GM12878 (cell line): ENCODE data around the gene PPP2R2B. TPM values are rescaled to one million over a fixed set of nuclear protein-coding genes. Genes with fewer than 3 reads are reported as not detected.

ENCODE experiments used
- ATAC-seq: fragments of 200-7000 bp; cut with Tn5 transposase; 3 replicates; pipeline ENCODE4 v1.9.1; 2020; ENCODE audit warnings: mild to moderate bottlenecking, moderate library complexity
- BruUV-seq: library from RNA; stranded (reverse); fragments of 400-500 nt; replicated peaks from 2 replicates; lab custom pipeline; 2021; lab: Mats Ljungman, UMichigan
- CTCF ChIA-PET: fragments of 300-600 bp; sonication (Branson Sonifier 250); formaldehyde crosslinking; extraction: SDS; loops from one replicate; lab custom pipeline; 2021; ENCODE audit warnings: inconsistent platforms; lab: Yijun Ruan, JAX
- POLR2A ChIA-PET: fragments of 350-600 bp; formaldehyde crosslinking; extraction: SDS; loops from one replicate; lab custom pipeline; 2021; ENCODE audit warnings: inconsistent platforms; lab: Charles Lee
- RAD21 ChIA-PET: fragments of 300-600 bp; sonication (Branson Sonifier 250); formaldehyde crosslinking; loops from one replicate; lab custom pipeline; 2023; ENCODE audit warnings: antibody characterized with exemption; ENCODE audit not compliant: unreplicated experiment; lab: Charles Lee
- SMC1A ChIA-PET: fragments of 300-600 bp; sonication (Branson Sonifier 250); formaldehyde crosslinking; loops from one replicate; lab custom pipeline; 2023; ENCODE audit not compliant: unreplicated experiment, uncharacterized antibody; lab: Charles Lee
- DNase-seq: peaks from one replicate; pipeline ENCODE4 v3.0.0-alpha.2; 2011; ENCODE audit warnings: low read depth, low spot score
- FAIRE-seq: peaks from 3 replicates; lab custom pipeline; 2011; peaks lifted over from hg19 to GRCh38; lab: Jason Lieb, UNC
- H2AFZ ChIP-seq: 2 replicates; pipeline ENCODE4 v1.6.0; 2011; ENCODE audit warnings: low read depth, low read length, control low read depth; ENCODE audit not compliant: control insufficient read depth
- H3K27ac ChIP-seq: 2 replicates; pipeline ENCODE4 v1.5.1; 2011; ENCODE audit warnings: control low read depth; ENCODE audit not compliant: control insufficient read depth, insufficient read depth
- H3K27me3 ChIP-seq, 2 experiments: replicated peaks in 1 of 2; 2 replicates each; pipeline versions ENCODE4 v1.6.0 to v1.6.1; 2011; ENCODE audit warnings: low read length in 1 of 2; ENCODE audit not compliant: control insufficient read depth in 2 of 2, insufficient read depth in 2 of 2
- H3K36me3 ChIP-seq, 2 experiments: 2 replicates each; pipeline ENCODE4 v1.5.1; 2011; ENCODE audit warnings: low read length in 1 of 2; ENCODE audit not compliant: control insufficient read depth in 2 of 2, insufficient read depth in 2 of 2
- H3K4me1 ChIP-seq: 2 replicates; pipeline ENCODE4 v1.6.1; 2011; ENCODE audit warnings: mild to moderate bottlenecking, low read length, moderate library complexity, mixed read lengths; ENCODE audit not compliant: control insufficient read depth, insufficient read depth
- H3K4me2 ChIP-seq: 2 replicates; pipeline ENCODE4 v1.6.0; 2011; ENCODE audit warnings: control low read depth; ENCODE audit not compliant: control insufficient read depth, insufficient read depth
- H3K4me3 ChIP-seq: fragments of 200-600 bp; sonication (generic); 2 replicates; pipeline ENCODE4 v1.5.1; 2016
- H3K79me2 ChIP-seq: 2 replicates; pipeline ENCODE4 v1.6.0; 2011; ENCODE audit warnings: low read length; ENCODE audit not compliant: control insufficient read depth, insufficient read depth
- H3K9ac ChIP-seq: 2 replicates; pipeline ENCODE4 v1.8.0; 2011; ENCODE audit warnings: low read length, control low read depth, mixed read lengths; ENCODE audit not compliant: control insufficient read depth, insufficient read depth
- H3K9me3 ChIP-seq: replicated peaks from 3 replicates; pipeline ENCODE4 v1.5.1; 2011; ENCODE audit warnings: mild to moderate bottlenecking, low read length; ENCODE audit not compliant: control insufficient read depth, insufficient read depth
- H4K20me1 ChIP-seq: 2 replicates; pipeline ENCODE4 v1.6.0; 2011; ENCODE audit not compliant: control insufficient read depth, insufficient read depth
- ASH2L ChIP-seq: fragments of 300-600, 200-600 bp; sonication (generic); IDR thresholded peaks from 2 replicates; pipeline ENCODE4 v1.6.1; 2017; ENCODE audit warnings: low read depth, mild to moderate bottlenecking, borderline replicate concordance
- DPF2 ChIP-seq: fragments of 450-650 bp; IDR thresholded peaks from 2 replicates; pipeline ENCODE4 v1.6.1; 2017; ENCODE audit warnings: mild to moderate bottlenecking
- E4F1 ChIP-seq: fragments of 450-650 bp; IDR thresholded peaks from 2 replicates; pipeline ENCODE4 v1.6.1; 2018; ENCODE audit warnings: borderline replicate concordance, mild to moderate bottlenecking; ENCODE audit not compliant: partially characterized antibody
- EP300 ChIP-seq, 2 experiments: fragments of 150-350 bp in 1 of 2; IDR thresholded peaks; 2 replicates each; pipeline ENCODE4 v1.6.1; 2011 to 2012; ENCODE audit warnings: low read depth in 2 of 2, low read length in 2 of 2, borderline replicate concordance in 1 of 2, improper control_type of control experiment in 1 of 2, inconsistent platforms in 1 of 2; ENCODE audit not compliant: control insufficient read depth in 1 of 2
- GATAD2B ChIP-seq: fragments of 450-650 bp; conservative IDR thresholded peaks from 2 replicates; pipeline ENCODE4 v1.6.1; 2017; ENCODE audit warnings: low read depth, mild to moderate bottlenecking, moderate library complexity
- HCFC1 ChIP-seq: fragments of 150-350 bp; IDR thresholded peaks from 2 replicates; pipeline ENCODE4 v1.6.1; 2014; ENCODE audit warnings: low read length
- MAX ChIP-seq: IDR thresholded peaks from 2 replicates; pipeline ENCODE4 v1.6.1; 2012; ENCODE audit warnings: low read depth, low read length, improper control_type of control experiment
- MTA2 ChIP-seq: fragments of 450-650 bp; IDR thresholded peaks from 2 replicates; pipeline ENCODE4 v1.6.1; 2016; ENCODE audit warnings: low read depth, mild to moderate bottlenecking, moderate library complexity
- NKRF ChIP-seq: fragments of 450-650 bp; conservative IDR thresholded peaks from 2 replicates; pipeline ENCODE4 v1.6.1; 2017; ENCODE audit warnings: mild to moderate bottlenecking, moderate library complexity
- POLR2AphosphoS2 ChIP-seq: IDR thresholded peaks from 2 replicates; pipeline ENCODE4 v1.6.1; 2011; ENCODE audit warnings: low read depth, mild to moderate bottlenecking, low read length, improper control_type of control experiment, moderate library complexity
- RBBP5 ChIP-seq: fragments of 200-600 bp; sonication (generic); conservative IDR thresholded peaks from 2 replicates; pipeline ENCODE4 v1.6.1; 2016
- SMC3 ChIP-seq: IDR thresholded peaks from 2 replicates; pipeline ENCODE4 v1.6.1; 2011; ENCODE audit warnings: low read length, improper control_type of control experiment, borderline replicate concordance
- ZNF217 ChIP-seq: fragments of 450-650 bp; IDR thresholded peaks from 2 replicates; pipeline ENCODE4 v1.6.1; 2017; ENCODE audit warnings: antibody characterized with exemption, mild to moderate bottlenecking
- ZSCAN29 ChIP-seq: fragments of 450-650 bp; IDR thresholded peaks from 2 replicates; pipeline ENCODE4 v1.6.1; 2017; ENCODE audit warnings: mild to moderate bottlenecking, moderate library complexity
- WGBS: methylation state at CpG from one replicate; pipeline ENCODE4 v1.1.6; 2016; ENCODE audit warnings: low lambda C conversion rate; ENCODE audit not compliant: insufficient replicate concordance, insufficient coverage; ENCODE audit errors: missing lambda C conversion rate; 5-methylcytosine and 5-hydroxymethylcytosine counted together
- in situ Hi-C: fragments of 300-500 bp; cut with MboI; formaldehyde crosslinking; loops from 9 replicates; pipeline ENCODE4 v1.14.3; 2018; ENCODE audit warnings: mixed read lengths
- intact Hi-C: fragments of 100-400 bp; cut with micrococcal nuclease; formaldehyde crosslinking; loops from one replicate; pipeline ENCODE4 v1.14.2; 2022; ENCODE audit not compliant: unreplicated experiment
- polyA plus RNA-seq, 11 experiments: library from polyadenylated mRNA; depleted of rRNA in 4 of 11; unstranded in 6 of 11; stranded (reverse) in 5 of 11; fragments of >200 nt; fragmentation: Nextera tagmentation in 4 of 11; fragmentation: Illumina TruSeq in 1 of 11; extraction: Ambion mirVana in 4 of 11; extraction: Trizol in 1 of 11; gene quantifications; 1 replicate in 1 of 11; 2 replicates in 10 of 11; pipeline versions ENCODE4 v1.2.1 to v1.2.3, GENCODE V29; 2011 to 2016; ENCODE audit warnings: inconsistent platforms in 2 of 11, missing spikeins in 2 of 11, low read depth in 1 of 11
- total RNA-seq, 4 experiments: library from RNA; depleted of rRNA in 3 of 4; stranded (reverse); fragments of >200 nt in 3 of 4; fragmentation: Illumina TruSeq in 1 of 4; extraction: Trizol in 1 of 4; gene quantifications; 2 replicates each; pipeline versions ENCODE4 v1.2.1 to v1.2.3, GENCODE V29; 2013 to 2021

The PPP2R2B gene
- total and polyA plus RNA-seq, 10 of the 15 experiments (the other 5 are each of a cell fraction or from before 2014, with no cell fraction given), result not detected

GRCh38 chr5:146849694-146850303, 28.8 kb downstream of the PPP2R2B start:
- no peak overlapping the region for H3K4me2 ChIP-seq
- no peaks in the 10 kb centered on the region for H3K9me3 ChIP-seq
- TF ChIP-seq MTA2 (no peak), RBBP5 (no peak), GATAD2B (no peak), EP300 (IDR thresholded peaks at IDR 0.05; ENCODE audit: borderline replicate concordance in 1 of 2, control insufficient read depth in 1 of 2, low read depth in 2 of 2, low read length in 2 of 2) (no peak)
- ChIA-PET SMC1A (no interaction called here), RAD21 (no interaction called here), CTCF (no interaction called here), POLR2A (no interaction called here)
- no peaks in the 10 kb centered on the region for H3K36me3 ChIP-seq
- no peak overlapping the region for H3K9ac ChIP-seq
- H3K27ac ChIP-seq, result no peak overlapping the region
- ATAC-seq, result no peak
- no peak for DNase-seq
- H3K79me2 ChIP-seq, result no peaks in the 10 kb centered on the region
- H3K4me1 ChIP-seq, result no peaks in the 10 kb centered on the region
- no TSS peak for BruUV-seq
- no peak overlapping the region for H3K4me3 ChIP-seq
- no peak for FAIRE-seq
- WGBS, result 0% methylated on average over 5 of the region's 5 CpGs
- H3K27me3 ChIP-seq, result no peaks in the 10 kb centered on the region; a peak in 1 of 4 replicates
- intact Hi-C loops, result no loop called here
- no peak overlapping the region for H2AFZ ChIP-seq
- no peaks in the 10 kb centered on the region for H4K20me1 ChIP-seq
- in situ Hi-C loops, result no loop called here

- BruUV-seq, result no TSS peak
- TF ChIP-seq SMC3 (no peak), ZSCAN29 (no peak), MAX (no peak), DPF2 (no peak), NKRF (no peak), E4F1 (no peak), HCFC1 (no peak), ASH2L (no peak), POLR2AphosphoS2 (no peak), ZNF217 (no peak)
These were observed 30.4 kb downstream of the PPP2R2B start for GRCh38 chr5:146848133-146848532.

More at GRCh38 chr5:146848133-146848532, 30.4 kb downstream of the PPP2R2B start:
- H3K27me3 ChIP-seq, result no peaks in the 10 kb centered on the region; a peak in 1 of 4 replicates
- in situ Hi-C loops, result no loop called here
- FAIRE-seq (no peak), DNase-seq (no peak), ATAC-seq (no peak)
- ChIA-PET SMC1A (no interaction called here), CTCF (no interaction called here), RAD21 (no interaction called here), POLR2A (no interaction called here)
- H3K4me2 ChIP-seq, result no peak overlapping the region
- H3K4me3 ChIP-seq, result no peak overlapping the region
- H2AFZ ChIP-seq, result no peak overlapping the region
- WGBS, result 4% methylated on average over 1 of the region's 1 CpG
- H4K20me1 ChIP-seq, result no peaks in the 10 kb centered on the region
- H3K9me3 ChIP-seq, result no peaks in the 10 kb centered on the region
- no peak overlapping the region for H3K9ac ChIP-seq
- intact Hi-C loops, result no loop called here
- H3K27ac ChIP-seq, result no peak overlapping the region
- H3K79me2 ChIP-seq, result no peaks in the 10 kb centered on the region
- H3K36me3 ChIP-seq, result no peaks in the 10 kb centered on the region
- no peaks in the 10 kb centered on the region for H3K4me1 ChIP-seq
